HepG2 (cell line): ENCODE measurements around the gene TGFBR1. TPM values are rescaled to one million over a fixed set of nuclear protein-coding genes. Genes with fewer than 3 reads are reported as not detected.

Experiments
- DDIT3 ChIP-seq: sonication (generic); formaldehyde crosslinking; IDR thresholded peaks from 2 replicates; pipeline ENCODE4 v1.4.0; 2020; ENCODE audit warnings: mild to moderate bottlenecking, missing genetic modification reagents
- FOXO1 ChIP-seq: sonication (generic); formaldehyde crosslinking; IDR thresholded peaks from 2 replicates; pipeline ENCODE4 v1.4.0; 2020; ENCODE audit warnings: missing genetic modification reagents
- GMEB2 ChIP-seq: IDR thresholded peaks from 2 replicates; pipeline ENCODE4 v1.6.1; 2016; ENCODE audit warnings: missing biosample characterization, missing genetic modification reagents, low read depth
- HOXA9 ChIP-seq: sonication (generic); formaldehyde crosslinking; IDR thresholded peaks from 2 replicates; pipeline ENCODE4 v1.8.1; 2022; ENCODE audit warnings: missing genetic modification reagents, mild to moderate bottlenecking, moderate library complexity, borderline replicate concordance
- KDM4B ChIP-seq: sonication (generic); formaldehyde crosslinking; IDR thresholded peaks from 2 replicates; pipeline ENCODE4 v1.4.0; 2020; ENCODE audit warnings: missing genetic modification reagents
- MAZ ChIP-seq, 2 experiments: sonication (generic) in 1 of 2; formaldehyde crosslinking in 1 of 2; IDR thresholded peaks; 2 replicates each; pipeline versions ENCODE4 v1.5.0 to v1.6.1; 2012 to 2020; ENCODE audit warnings: low read depth in 2 of 2, mild to moderate bottlenecking in 2 of 2, borderline replicate concordance in 1 of 2, improper control_type of control experiment in 1 of 2, low read length in 1 of 2, missing genetic modification reagents in 1 of 2, moderate library complexity in 1 of 2
- PPARG ChIP-seq: conservative IDR thresholded peaks from 2 replicates; pipeline ENCODE4 v1.6.1; 2016; ENCODE audit warnings: missing biosample characterization, missing genetic modification reagents
- RARA ChIP-seq: IDR thresholded peaks from 2 replicates; pipeline ENCODE4 v1.6.1; 2016; ENCODE audit warnings: missing genetic modification reagents, missing compliant biosample characterization
- TARDBP ChIP-seq: sonication (generic); formaldehyde crosslinking; IDR thresholded peaks from 2 replicates; pipeline ENCODE4 v1.8.0; 2022; ENCODE audit warnings: mild to moderate bottlenecking, missing genetic modification reagents
- ZBTB49 ChIP-seq: sonication (generic); formaldehyde crosslinking; IDR thresholded peaks from 2 replicates; pipeline ENCODE4 v1.4.0; 2020; ENCODE audit warnings: missing genetic modification reagents, borderline replicate concordance
- ZFYVE20 ChIP-seq: sonication (generic); formaldehyde crosslinking; IDR thresholded peaks from 2 replicates; pipeline ENCODE4 v1.8.0; 2023; ENCODE audit warnings: low read depth, mild to moderate bottlenecking, moderate library complexity, missing genetic modification reagents, borderline replicate concordance
- ZGPAT ChIP-seq: IDR thresholded peaks from 2 replicates; pipeline ENCODE4 v1.6.1; 2016; ENCODE audit warnings: mild to moderate bottlenecking
- ZNF10 ChIP-seq: sonication (generic); formaldehyde crosslinking; IDR thresholded peaks from 2 replicates; pipeline ENCODE4 v1.4.0; 2020; ENCODE audit warnings: mild to moderate bottlenecking, low read depth, missing genetic modification reagents, borderline replicate concordance
- ZNF180 ChIP-seq: sonication (generic); formaldehyde crosslinking; IDR thresholded peaks from 2 replicates; pipeline ENCODE4 v1.4.0; 2020; ENCODE audit warnings: low read depth, missing genetic modification reagents, borderline replicate concordance
- ZNF367 ChIP-seq: sonication (generic); formaldehyde crosslinking; IDR thresholded peaks from 2 replicates; pipeline ENCODE4 v1.4.0; 2020; ENCODE audit warnings: missing genetic modification reagents, borderline replicate concordance
- ZNF432 ChIP-seq: sonication (generic); formaldehyde crosslinking; IDR thresholded peaks from 2 replicates; pipeline ENCODE4 v1.5.0; 2020; ENCODE audit warnings: missing genetic modification reagents, mild to moderate bottlenecking, borderline replicate concordance
- ZNF543 ChIP-seq: sonication (generic); formaldehyde crosslinking; IDR thresholded peaks from 2 replicates; pipeline ENCODE4 v1.4.0; 2020; ENCODE audit warnings: mild to moderate bottlenecking, missing genetic modification reagents
- ZNF569 ChIP-seq: sonication (generic); formaldehyde crosslinking; IDR thresholded peaks from 2 replicates; pipeline ENCODE4 v1.5.0; 2020; ENCODE audit warnings: mild to moderate bottlenecking, missing genetic modification reagents, moderate library complexity, borderline replicate concordance
- ZNF704 ChIP-seq: sonication (generic); formaldehyde crosslinking; IDR thresholded peaks from 2 replicates; pipeline ENCODE4 v1.8.1; 2023; ENCODE audit warnings: mild to moderate bottlenecking, inconsistent platforms, moderate library complexity, missing genetic modification reagents, borderline replicate concordance
- ZNF724P ChIP-seq: sonication (generic); formaldehyde crosslinking; IDR thresholded peaks from 2 replicates; pipeline ENCODE4 v1.8.0; 2022; ENCODE audit warnings: missing genetic modification reagents, borderline replicate concordance
- ZSCAN30 ChIP-seq: sonication (generic); formaldehyde crosslinking; IDR thresholded peaks from 2 replicates; pipeline ENCODE4 v1.5.0; 2020; ENCODE audit warnings: mild to moderate bottlenecking, missing genetic modification reagents
- polyA plus RNA-seq, 8 experiments: library from polyadenylated mRNA; depleted of rRNA in 3 of 8; stranded (reverse) in 7 of 8; unstranded in 1 of 8; fragments of >200 nt; fragmentation: Illumina TruSeq in 4 of 8; extraction: Trizol in 4 of 8; gene quantifications; 2 replicates each; pipeline versions ENCODE4 v1.2.1 to v1.2.3, GENCODE V29; 2011 to 2016; ENCODE audit warnings: low read depth in 4 of 8, missing spikeins in 1 of 8, mixed read lengths in 1 of 8; ENCODE audit not compliant: insufficient read depth in 1 of 8
- total RNA-seq, 5 experiments: library from RNA; depleted of rRNA; stranded (reverse); fragments of >200 nt; fragmentation: Illumina TruSeq; extraction: Trizol; gene quantifications; 2 replicates each; pipeline ENCODE4 v1.2.3, GENCODE V29; 2016; ENCODE audit warnings: low read depth in 1 of 5

Gene TGFBR1
- total and polyA plus RNA-seq, 2 of the 13 experiments (the other 11 are each of a cell fraction or from before 2014, with no cell fraction given) = 16.8 to 23.9 TPM

GRCh38 chr9:99172124-99173091, 67.5 kb downstream of the TGFBR1 start (continued):
- TF ChIP-seq ZNF10 = no peak
- no peak for TF ChIP-seq ZNF724P
- TF ChIP-seq ZSCAN30 (CRISPR knock-in tag) = no peak
- TF ChIP-seq HOXA9 (CRISPR knock-in tag) = no peak
- peak; percentile 48; the same call in 1 of the 2 replicates for TF ChIP-seq ZGPAT (CRISPR knock-in tag)
- no peak for TF ChIP-seq ZNF569 (CRISPR knock-in tag)
- no peak for TF ChIP-seq ZBTB49 (CRISPR knock-in tag)
- TF ChIP-seq ZNF432 (CRISPR knock-in tag) = no peak
- TF ChIP-seq PPARG = peak; percentile 87
- TF ChIP-seq ZNF704 (CRISPR knock-in tag) = no peak
- TF ChIP-seq FOXO1 (CRISPR knock-in tag) = peak; percentile 86
- TF ChIP-seq ZNF180 (CRISPR knock-in tag) = no peak
- peak; percentile 70; the same call in 1 of the 2 replicates for TF ChIP-seq RARA (CRISPR knock-in tag)
- TF ChIP-seq MAZ (IDR thresholded peaks at IDR 0.05; ENCODE audit: borderline replicate concordance, low read depth, low read length) = no peak
- no peak for TF ChIP-seq MAZ (CRISPR knock-in tag; IDR thresholded peaks at IDR 0.05; ENCODE audit: low read depth)
- no peak for TF ChIP-seq ZNF543 (CRISPR knock-in tag)
- no peak for TF ChIP-seq ZNF367
- TF ChIP-seq ZFYVE20 (CRISPR knock-in tag) = no peak
- TF ChIP-seq KDM4B (CRISPR knock-in tag) = 0 out of 2 replicates have a peak, but pooled peaks have one; percentile 30
- TF ChIP-seq GMEB2 = no peak
- TF ChIP-seq TARDBP (CRISPR knock-in tag) = peak; percentile 76
- TF ChIP-seq DDIT3 = no peak
